GM21528 (cell line): ENCODE results near the gene PSORS1C1.
A peak's percentile ranks its signal among the peaks of the same experiment; 100 is the strongest.
"Not testable (repeated sequence)": the region's sequence is repeated elsewhere in the genome, so short reads cannot be mapped to it uniquely, and the experiment has no call there.

Experiments
- ATAC-seq: cut with Tn5 transposase; IDR thresholded peaks from one replicate; pipeline ENCODE4 v1.9.1; 2021; ENCODE audit warnings: mild to moderate bottlenecking, moderate library complexity; ENCODE audit not compliant: unreplicated experiment, low FRiP score

Gene PSORS1C1

DNA sequence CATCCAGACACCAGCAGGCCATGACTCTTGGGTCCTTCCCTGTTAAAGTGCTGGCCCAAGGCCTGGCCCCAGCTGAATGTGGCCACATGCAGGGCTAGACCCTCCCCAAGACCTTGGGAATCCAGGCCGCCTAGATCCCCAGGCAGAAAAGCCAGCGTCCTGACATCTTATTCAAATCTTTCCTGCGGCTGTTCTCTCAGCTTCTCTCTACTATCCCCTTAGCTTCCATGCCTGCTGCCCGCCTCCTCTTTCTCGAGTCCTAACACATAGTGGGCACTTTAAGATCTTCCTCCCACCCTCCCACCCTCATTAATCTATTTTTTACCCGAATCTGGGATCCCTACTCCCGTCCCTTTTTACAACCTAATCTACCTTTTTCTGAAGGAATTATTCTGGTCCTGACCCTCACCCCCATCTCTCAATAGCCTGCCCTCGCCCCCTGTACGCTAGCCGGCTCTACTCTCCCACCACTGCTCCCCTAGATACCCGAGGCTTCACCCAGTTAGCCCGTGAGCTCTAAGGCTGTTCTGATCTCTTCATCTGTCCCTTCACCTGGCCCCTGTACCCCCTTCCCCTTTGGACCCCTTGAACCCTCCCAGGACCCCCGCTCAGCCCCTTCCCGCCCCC is 43.0 kb downstream of the PSORS1C1 start, which contains the start of gene CCHCR1:
TSS of gene CCHCR1 (minus strand) at position 290 of the 627 bp plus-strand sequence. CDS start at position 88, 202 bp downstream.
- ATAC-seq, result no peak

DNA sequence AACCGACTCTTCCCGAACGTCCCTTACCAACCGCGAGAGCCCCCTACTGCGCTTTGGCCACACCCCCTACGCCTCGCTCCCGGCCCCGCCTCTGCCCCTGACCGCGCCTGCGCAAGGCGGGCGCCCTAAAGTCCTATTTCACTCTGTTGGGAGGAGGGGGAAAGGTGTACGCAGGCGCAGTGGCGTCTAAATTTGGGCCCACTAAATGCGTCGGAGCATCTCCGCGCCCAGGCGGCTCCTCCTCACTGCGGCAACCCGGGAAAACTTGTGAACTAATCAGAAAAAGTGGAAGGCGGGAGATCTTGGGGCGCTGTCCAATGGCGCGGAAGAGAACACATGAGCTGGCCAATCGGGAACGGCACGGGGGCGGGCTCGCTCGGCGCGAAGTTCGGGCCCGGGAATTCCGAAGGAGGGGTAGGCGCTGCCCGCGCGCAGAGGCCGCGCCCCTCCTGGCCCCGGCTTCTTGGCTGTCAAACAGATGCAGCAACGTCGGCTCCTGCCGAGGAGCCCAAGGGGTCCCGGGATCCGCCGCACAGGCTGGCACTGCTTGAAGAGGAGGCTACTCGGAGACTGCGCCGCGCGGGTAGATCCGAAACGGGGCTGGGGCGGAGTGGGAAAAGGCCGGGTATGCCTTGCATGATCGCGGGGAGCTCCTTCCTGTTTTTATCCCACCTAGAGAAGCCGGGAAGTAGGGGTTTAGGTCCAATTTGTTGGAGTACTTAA is 43.7 kb downstream of the PSORS1C1 start, which contains the start of gene TCF19:
TSS of gene TCF19 (plus strand) at position 450 of the 723 bp plus-strand sequence. CDS start 881 bp downstream, outside the sequence.
- peak; percentile 82 for ATAC-seq

DNA sequence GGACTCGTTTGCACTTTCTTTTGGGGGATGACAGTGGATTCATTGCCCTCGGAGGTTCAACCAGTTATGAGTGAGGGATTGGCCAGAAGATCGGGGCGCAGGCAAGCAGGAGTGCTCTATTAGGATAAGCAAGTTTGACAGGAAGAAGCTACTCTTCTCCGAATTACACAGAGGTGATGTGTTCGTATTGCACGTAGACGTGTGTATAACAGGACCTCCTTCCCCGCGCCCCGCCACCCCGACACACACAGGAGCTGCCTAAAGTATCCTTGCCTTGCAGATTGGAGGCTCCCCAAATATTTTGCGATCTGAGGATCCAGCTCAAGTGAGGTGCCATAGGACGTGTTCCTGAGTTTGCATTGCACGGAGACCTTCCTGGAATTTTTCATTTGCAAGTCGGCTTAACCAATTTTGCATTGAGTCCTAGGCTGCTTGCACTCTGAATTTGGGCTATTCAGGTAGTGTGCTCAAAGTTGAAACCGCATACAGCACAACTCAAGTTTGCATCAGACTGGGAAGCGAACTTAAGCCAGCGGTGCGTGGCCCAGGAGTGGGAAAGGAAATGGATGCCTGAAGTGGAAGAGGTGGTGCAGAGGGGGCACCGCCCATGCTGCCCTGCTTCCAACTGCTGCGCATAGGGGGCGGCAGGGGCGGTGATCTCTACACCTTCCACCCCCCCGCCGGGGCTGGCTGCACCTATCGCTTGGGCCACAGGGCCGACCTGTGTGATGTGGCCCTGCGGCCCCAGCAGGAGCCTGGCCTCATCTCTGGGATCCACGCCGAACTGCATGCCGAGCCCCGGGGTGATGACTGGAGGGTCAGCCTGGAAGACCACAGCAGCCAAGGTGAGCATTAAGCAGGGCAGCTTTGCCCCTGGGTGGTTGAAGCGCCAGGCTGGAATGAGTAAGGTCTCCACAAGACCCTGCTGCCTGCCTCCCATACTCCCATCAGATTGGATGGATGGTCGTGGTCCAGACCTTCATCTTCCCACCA is 44.6 kb downstream of the PSORS1C1 start:
- peak; percentile 13 for ATAC-seq

DNA sequence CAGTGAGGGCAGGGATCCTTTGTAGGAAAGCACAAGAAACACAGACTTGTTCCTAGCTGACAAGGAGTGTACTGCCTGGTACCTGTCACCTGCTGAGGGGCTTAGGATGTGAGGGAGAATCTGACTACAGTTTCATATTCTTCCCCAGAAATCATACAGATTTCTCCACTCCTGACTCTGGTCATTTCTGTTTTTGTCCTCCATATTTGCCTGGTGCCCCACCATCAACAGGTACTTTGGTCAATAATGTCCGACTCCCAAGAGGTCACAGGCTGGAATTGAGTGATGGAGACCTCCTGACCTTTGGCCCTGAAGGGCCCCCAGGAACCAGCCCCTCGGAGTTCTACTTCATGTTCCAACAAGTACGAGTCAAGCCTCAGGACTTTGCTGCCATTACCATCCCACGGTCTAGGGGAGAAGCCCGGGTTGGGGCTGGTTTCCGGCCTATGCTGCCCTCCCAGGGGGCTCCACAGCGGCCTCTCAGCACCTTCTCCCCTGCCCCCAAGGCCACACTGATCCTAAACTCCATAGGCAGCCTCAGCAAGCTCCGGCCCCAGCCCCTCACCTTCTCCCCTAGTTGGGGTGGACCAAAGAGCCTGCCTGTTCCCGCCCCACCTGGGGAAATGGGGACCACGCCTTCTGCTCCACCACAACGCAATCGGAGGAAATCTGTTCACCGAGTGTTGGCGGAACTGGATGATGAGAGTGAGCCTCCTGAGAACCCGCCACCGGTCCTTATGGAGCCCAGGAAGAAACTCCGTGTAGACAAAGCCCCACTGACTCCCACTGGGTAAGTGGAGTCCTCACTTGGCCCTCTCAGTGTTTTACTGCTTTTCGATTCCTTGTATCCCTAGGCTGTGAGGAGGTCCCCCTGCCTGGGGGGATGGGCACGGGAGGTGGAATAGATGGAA is 46.9 kb downstream of the PSORS1C1 start:
- no peak for ATAC-seq

DNA sequence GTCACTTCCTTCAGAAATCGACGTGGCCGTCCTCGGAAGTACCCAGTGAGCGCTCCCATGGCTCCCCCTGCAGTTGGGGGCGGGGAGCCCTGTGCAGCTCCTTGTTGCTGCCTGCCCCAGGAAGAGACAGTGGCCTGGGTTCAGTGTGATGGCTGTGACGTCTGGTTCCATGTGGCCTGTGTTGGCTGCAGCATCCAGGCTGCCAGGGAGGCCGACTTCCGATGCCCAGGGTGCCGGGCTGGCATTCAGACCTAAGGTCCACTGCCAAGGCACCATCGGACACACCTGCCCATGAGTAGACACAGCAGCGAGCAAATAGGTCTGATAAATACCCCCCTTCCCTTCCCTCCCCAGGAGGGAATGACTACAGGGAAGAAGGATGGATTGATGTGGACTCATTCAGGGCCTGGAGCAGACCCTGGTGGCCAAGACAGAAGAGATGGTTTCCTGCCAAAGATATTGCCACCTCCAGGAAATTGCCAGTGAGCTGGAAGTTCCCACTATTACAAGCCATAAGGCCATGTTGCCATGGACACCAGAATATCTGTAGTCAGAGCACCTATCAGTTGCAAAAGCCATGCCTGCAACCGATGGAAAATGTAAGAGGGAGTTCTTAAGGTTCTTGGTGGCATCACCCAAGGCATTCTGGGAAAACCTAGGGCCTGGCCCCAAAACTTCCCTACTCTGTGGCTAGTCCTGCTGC is 48.0 kb downstream of the PSORS1C1 start:
- no peak for ATAC-seq

DNA sequence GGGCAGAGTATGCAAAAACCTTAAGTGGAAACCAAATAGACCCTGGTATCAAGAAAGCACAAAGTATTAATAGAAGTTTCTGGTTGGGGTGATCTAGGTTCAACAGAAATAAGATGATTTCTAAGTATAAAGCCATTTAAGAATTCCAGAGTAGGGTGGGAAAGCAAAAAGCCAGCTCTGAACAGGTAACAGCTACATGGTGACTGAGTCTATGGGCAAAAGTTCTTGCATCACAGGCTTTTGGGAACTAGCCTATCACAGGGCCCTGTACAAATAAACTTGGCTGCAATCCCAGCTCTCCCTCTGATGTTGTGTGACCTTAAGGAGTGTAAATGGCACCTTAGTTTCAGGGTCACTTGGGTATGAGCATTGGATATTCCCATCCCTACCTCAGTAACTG is 49.3 kb downstream of the PSORS1C1 start:
- no peak for ATAC-seq

DNA sequence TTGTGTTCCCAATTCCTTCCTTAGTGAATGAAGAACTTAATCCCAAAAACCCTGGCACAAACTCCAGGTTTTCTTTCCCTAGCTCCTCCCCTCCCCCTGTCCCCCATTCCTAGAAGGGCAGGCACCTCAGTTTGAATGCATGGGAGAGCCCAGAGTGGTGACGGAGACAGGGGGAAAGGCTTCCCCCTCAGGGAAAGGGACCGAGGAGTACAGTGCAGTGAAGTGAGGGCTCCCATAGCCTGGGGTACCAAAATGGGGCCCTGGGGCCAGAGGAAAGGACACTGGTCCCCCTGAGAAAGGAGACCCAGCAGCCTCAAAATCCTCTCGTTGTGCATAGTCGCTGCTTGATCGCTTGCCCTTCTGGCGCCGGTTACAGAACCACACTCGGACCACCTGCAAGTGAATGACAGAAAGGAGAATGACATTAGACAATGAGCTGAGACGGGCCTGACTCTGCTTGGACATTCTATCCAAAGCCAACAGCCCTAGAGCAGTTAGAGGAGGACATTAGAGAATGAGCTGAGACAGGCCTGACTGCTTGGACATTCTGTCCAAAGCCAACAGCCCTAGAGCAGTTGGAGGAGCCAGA is 50.0 kb downstream of the PSORS1C1 start:
- ATAC-seq, result not testable (repeated sequence)

DNA sequence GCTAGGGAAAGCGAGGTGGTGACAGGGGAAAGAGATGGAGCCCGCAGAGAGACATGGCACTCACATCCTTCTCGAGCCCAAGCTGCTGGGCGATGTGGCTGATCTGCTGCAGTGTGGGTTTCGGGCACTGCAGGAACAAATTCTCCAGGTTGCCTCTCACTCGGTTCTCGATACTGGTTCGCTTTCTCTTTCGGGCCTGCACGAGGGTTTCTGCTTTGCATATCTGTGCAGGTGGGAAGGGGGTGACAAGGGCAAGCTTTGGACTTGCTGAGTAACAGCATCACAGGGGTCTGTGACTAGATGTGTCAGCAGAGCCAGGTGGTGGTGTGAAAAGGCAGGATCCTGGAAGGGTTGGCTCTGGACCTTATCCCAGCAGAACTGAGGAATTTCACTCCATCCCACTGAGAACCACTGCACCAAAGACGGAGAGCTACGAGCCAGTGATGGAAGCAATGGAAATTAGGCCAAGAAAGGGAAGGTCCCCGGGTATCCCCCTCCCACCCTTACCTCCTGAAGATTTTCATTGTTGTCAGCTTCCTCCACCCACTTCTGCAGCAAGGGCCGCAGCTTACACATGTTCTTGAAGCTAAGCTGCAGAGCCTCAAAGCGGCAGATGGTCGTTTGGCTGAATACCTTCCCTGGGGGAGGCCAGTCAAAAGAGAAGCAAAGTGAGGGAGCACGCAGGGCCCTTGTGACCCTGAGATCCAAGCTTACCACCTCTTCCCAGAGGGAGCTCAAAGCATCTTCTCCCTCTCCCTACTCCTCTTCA is 50.6 kb downstream of the PSORS1C1 start:
- ATAC-seq, result peak; percentile 58

DNA sequence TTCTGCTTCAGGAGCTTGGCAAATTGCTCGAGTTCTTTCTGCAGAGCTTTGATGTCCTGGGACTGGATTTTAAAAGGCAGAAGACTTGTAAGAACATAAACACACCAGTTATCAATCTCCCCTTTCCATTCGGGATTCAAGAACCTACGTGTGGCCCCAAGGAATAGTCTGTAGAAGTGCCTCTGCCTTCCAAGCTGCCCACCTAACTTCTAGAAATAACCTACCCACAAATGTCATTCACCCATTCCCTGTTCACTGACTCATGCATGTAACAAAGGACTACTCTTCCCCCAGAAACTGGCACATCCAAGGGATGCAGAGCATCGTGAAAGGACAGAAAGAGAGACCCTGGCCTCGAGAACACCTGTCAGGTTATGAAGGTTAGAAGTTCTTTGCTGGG is 51.4 kb downstream of the PSORS1C1 start:
- ATAC-seq, result no peak

DNA sequence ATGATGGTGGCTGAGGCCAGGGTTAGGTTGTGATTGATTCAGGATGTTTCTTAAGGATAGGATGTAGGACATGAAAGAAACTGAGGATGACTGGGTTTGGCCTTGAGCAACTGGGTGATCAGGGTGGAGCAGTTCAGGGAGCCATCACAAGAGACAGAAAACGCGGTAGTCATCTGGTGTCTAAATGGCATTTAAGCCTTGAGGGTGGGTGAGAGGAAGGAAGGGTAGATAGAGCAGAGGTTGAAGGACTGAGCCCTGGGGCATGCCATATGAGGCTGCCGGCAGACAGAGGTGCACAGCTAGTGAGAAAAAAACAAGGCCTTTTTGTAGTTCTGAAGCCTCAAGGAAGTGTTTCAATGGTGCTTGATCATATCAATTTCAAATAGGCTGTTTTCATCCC is 54.0 kb downstream of the PSORS1C1 start:
- no peak for ATAC-seq

DNA sequence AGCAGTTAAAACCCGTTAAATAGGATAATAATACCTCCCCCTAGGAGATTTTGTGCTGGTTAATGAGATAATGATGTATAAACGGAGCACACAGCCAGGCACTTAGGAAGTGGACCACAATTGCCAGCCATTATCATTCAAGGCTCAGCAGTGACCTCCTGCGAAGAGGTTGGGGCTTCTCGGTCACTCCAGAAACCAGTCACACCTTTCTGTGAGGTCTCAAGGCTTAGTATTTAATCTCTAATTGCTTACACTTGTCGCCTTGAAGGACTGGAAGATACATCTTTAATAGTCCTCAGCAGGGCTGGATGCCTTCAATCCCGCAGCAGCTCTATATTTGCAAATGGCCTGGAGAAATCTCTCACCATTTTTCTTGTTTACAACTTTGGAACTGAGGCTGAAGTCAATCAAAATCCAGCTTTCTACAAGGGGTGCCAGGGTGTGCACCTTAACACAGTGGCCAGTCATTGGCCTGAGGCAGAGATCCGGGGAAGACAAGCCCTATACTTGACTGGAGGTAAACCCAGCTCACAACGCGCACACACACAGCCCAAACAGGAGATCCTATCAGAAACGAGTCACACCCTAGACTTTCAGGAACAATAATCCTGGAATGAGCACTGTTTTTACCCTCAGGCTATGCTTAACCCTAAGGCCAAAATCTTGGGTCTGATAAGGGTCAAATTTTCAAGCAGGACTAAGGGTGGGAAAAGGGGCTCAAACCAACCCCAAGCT is 54.7 kb downstream of the PSORS1C1 start:
- ATAC-seq, result no peak

DNA sequence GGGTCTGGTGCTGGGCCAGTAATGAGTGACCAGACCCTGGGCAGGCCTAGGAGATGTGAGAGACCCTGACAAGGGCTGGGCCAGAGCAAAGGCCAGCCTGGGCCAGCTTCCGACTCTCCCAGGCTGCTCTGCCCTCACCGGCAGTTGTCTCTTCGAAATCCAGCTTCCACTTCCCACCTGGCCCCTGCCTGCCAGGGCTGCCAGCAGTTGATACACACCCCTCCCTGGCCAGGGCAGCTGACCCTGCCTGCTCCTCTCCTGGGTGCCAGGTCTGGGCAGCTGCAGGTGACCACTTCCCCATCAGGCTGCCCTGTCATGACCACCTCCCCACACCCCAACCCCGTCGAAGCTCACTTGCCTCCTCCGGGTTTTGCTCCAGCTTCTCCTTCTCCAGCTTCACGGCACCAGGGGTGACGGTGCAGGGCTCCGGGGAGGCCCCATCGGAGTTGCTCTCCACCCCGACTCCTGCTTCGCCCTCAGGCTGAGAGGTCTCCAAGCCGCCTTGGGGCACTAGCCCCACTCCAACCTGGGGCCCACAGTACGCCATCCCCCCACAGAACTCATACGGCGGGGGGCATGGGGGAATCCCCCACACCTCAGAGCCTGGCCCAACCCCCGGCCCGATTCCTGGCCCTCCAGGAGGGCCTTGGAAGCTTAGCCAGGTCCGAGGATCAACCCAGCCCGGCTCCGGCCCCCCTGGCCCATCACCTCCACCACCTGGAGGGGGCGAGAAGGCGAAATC is 55.4 kb downstream of the PSORS1C1 start:
- ATAC-seq, result not testable (repeated sequence)

DNA sequence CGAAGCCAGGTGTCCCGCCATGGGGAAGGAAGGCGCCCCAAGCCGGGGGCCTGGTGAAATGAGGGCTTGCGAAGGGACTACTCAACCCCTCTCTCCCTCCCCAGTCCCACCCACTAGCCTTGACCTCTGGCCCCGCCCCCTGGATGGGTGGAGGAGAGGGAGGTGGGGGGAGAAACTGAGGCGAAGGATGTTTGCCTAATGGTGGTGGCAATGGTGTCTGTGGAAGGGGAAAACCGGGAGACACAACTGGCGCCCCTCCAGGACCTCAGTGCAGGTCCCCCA is 55.9 kb downstream of the PSORS1C1 start, which contains the start of gene POU5F1:
TSS of gene POU5F1 (minus strand) at position 83 of the 282 bp plus-strand sequence. CDS start at position 21, 62 bp downstream.
- no peak for ATAC-seq

DNA sequence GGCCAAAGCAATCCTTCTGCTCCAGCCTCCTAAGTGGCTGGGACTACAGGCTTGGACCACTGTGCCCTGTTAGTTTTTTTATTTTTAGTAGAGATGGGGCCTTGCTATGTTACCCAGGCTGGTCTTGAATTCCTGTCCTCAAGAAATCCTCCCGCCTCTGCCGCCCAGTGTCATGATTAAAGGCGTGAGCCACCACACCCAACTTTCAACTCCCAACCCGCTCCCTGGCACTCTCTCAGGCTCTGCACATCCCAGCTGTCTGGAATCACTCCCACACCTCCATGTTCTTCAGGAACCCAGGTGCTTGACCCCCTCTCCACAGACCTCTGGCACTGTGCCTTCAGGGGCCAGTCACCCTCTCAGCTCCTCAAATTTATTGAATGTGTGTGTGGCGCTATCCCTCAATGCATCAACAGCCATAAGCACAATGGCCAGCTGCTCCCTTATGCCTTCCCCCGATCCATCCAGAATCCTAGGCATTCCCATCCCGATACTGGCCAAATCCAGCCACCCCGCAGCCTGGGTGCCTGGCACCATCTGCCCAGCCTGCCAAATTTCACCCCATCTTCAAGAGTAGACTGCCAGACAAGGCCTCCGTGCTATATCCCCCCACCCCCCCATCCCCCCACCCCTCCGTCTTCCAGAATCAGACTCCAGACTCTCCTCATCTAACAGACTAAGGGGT is 56.5 kb downstream of the PSORS1C1 start:
- ATAC-seq, result no peak

DNA sequence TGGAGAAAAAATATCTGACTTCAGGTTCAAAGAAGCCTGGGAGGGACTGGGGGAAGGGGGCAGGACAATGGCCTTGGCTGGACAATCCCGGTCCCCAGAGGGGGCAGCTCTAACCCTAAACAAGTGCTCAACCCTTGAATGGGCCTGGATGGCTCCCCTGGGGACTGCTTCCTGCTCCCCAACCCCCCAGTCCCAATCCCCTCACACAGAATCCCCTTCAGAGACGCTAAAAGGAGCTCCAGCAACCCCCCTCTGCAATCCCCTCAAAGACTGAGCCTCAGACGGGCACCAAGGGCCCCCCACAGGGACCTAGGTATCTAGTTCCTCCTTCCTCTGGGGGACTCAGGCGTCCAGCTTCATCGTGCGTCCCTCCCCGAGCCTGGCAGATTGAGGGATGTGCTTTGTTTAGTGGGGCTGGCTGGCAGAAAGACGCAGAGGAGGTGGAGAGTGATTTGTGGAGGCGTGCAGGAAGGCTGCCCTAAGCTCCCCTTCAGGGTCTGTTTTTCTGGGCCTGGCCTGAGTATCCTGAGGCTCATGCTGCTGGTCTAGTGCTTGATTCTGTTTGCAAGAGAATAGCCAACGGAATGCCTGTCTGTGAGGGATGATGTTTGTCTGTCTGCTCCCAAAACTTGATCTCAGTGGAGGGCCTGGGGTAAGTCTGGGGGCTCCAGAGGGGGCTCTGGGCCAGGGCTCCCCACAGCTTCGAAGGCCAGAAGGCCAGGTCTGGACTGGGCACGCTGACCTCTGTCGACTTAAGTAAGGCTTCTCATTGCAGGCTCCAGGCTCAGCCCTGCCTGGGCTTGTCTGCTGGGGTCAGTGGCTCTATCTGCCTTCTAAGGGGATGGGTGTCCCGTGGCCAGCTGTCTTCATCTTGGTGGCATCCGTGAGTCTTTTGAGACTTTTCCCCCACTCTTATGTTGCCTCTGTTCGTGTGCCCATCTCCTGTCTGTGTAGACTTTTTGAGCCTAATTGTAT is 57.6 kb downstream of the PSORS1C1 start:
- ATAC-seq, result no peak
